ENCODE results near the gene INPP5D. TPM values are rescaled to one million over a fixed set of nuclear protein-coding genes. Genes with fewer than 3 reads are reported as not detected.

Gene INPP5D
- total RNA-seq, 1 experiment from 2014 or later, result not detected

- CTCF ChIA-PET, result no interaction called here
- H3K4me3 Mint-ChIP-seq (ENCODE audit: low read depth, unreplicated experiment), result no peak overlapping the region
- no peak for TF ChIP-seq CTCF (IDR thresholded peaks at IDR 0.05; ENCODE audit: unreplicated experiment)
- H3K27ac Mint-ChIP-seq (ENCODE audit: unreplicated experiment), result no peak overlapping the region
- H3K36me3 Mint-ChIP-seq (ENCODE audit: insufficient read depth, unreplicated experiment), result no peaks in the 10 kb centered on the region
- H3K9me3 Mint-ChIP-seq (ENCODE audit: low read depth, unreplicated experiment), result no peaks in the 10 kb centered on the region
- H3K27me3 Mint-ChIP-seq (ENCODE audit: unreplicated experiment), result peaks cover 69% of the 10 kb centered on the region
- no TSS peak for BruUV-seq (replicated peaks)
- intact Hi-C loops (cut with micrococcal nuclease; ENCODE audit: unreplicated experiment), result no loop called here
- no peak for DNase-seq
- H3K4me1 Mint-ChIP-seq (ENCODE audit: low read depth, unreplicated experiment), result no peaks in the 10 kb centered on the region
These were observed 45.8 kb downstream of the INPP5D start for GRCh38 chr2:233105930-233106329.

GRCh38 chr2:233107011-233107410, 46.9 kb downstream of the INPP5D start:
- Mint-ChIP-seq H3K4me1 (ENCODE audit: low read depth, unreplicated experiment) (no peaks in the 10 kb centered on the region), H3K9me3 (ENCODE audit: low read depth, unreplicated experiment) (no peaks in the 10 kb centered on the region), H3K27me3 (ENCODE audit: unreplicated experiment) (peaks cover 69% of the 10 kb centered on the region), H3K27ac (ENCODE audit: unreplicated experiment) (no peak overlapping the region), H3K4me3 (ENCODE audit: low read depth, unreplicated experiment) (no peak overlapping the region), H3K36me3 (ENCODE audit: insufficient read depth, unreplicated experiment) (no peaks in the 10 kb centered on the region)
- DNase-seq, result no peak
- TF ChIP-seq CTCF (IDR thresholded peaks at IDR 0.05; ENCODE audit: unreplicated experiment), result no peak
- BruUV-seq (replicated peaks), result no TSS peak
- intact Hi-C loops (cut with micrococcal nuclease; ENCODE audit: unreplicated experiment), result no loop called here
- CTCF ChIA-PET, result no interaction called here

GRCh38 chr2:233107831-233108300, 47.7 kb downstream of the INPP5D start:
- Mint-ChIP-seq H3K27ac (ENCODE audit: unreplicated experiment) (no peak overlapping the region), H3K4me3 (ENCODE audit: low read depth, unreplicated experiment) (no peak overlapping the region), H3K27me3 (ENCODE audit: unreplicated experiment) (peaks cover 62% of the 10 kb centered on the region), H3K9me3 (ENCODE audit: low read depth, unreplicated experiment) (no peaks in the 10 kb centered on the region), H3K36me3 (ENCODE audit: insufficient read depth, unreplicated experiment) (no peaks in the 10 kb centered on the region), H3K4me1 (ENCODE audit: low read depth, unreplicated experiment) (no peaks in the 10 kb centered on the region)
- DNase-seq, result no peak
- CTCF ChIA-PET, result no interaction called here
- TF ChIP-seq CTCF (IDR thresholded peaks at IDR 0.05; ENCODE audit: unreplicated experiment), result no peak
- BruUV-seq (replicated peaks), result no TSS peak
- intact Hi-C loops (cut with micrococcal nuclease; ENCODE audit: unreplicated experiment), result no loop called here

GRCh38 chr2:233108611-233109490, 48.7 kb downstream of the INPP5D start:
- intact Hi-C loops (cut with micrococcal nuclease; ENCODE audit: unreplicated experiment), result no loop called here
- CTCF ChIA-PET, result no interaction called here
- Mint-ChIP-seq H3K27me3 (ENCODE audit: unreplicated experiment) (peaks cover 55% of the 10 kb centered on the region), H3K9me3 (ENCODE audit: low read depth, unreplicated experiment) (no peaks in the 10 kb centered on the region), H3K4me1 (ENCODE audit: low read depth, unreplicated experiment) (no peaks in the 10 kb centered on the region), H3K4me3 (ENCODE audit: low read depth, unreplicated experiment) (no peak overlapping the region), H3K27ac (ENCODE audit: unreplicated experiment) (no peak overlapping the region), H3K36me3 (ENCODE audit: insufficient read depth, unreplicated experiment) (no peaks in the 10 kb centered on the region)
- DNase-seq, result no peak
- BruUV-seq (replicated peaks), result no TSS peak
- TF ChIP-seq CTCF (IDR thresholded peaks at IDR 0.05; ENCODE audit: unreplicated experiment), result no peak

Data from Calu3 (cell line).